HepG2 (cell line): Measurements from ENCODE around the gene CDT1. TPM values are rescaled to one million over a fixed set of nuclear protein-coding genes. Genes with fewer than 3 reads are reported as not detected.

Experiments used
- DBP ChIP-seq: sonication (generic); formaldehyde crosslinking; IDR thresholded peaks from 2 replicates; pipeline ENCODE4 v1.4.0; 2020; ENCODE audit warnings: missing genetic modification reagents; ENCODE audit errors: not compliant biosample characterization
- ETS1 ChIP-seq: sonication (generic); formaldehyde crosslinking; IDR thresholded peaks from 2 replicates; pipeline ENCODE4 v1.4.0; 2020; ENCODE audit warnings: missing genetic modification reagents
- HDAC6 ChIP-seq: fragments of 200-600 bp; sonication (generic); IDR thresholded peaks from 2 replicates; pipeline ENCODE4 v1.7.0; 2017; ENCODE audit warnings: mild to moderate bottlenecking, antibody characterized with exemption, low read length, low read depth
- HOXA3 ChIP-seq: sonication (generic); formaldehyde crosslinking; IDR thresholded peaks from 2 replicates; pipeline ENCODE4 v1.5.0; 2020; ENCODE audit warnings: missing genetic modification reagents
- HOXA5 ChIP-seq: sonication (generic); formaldehyde crosslinking; IDR thresholded peaks from 2 replicates; pipeline ENCODE4 v1.4.0; 2020; ENCODE audit warnings: missing genetic modification reagents
- RARG ChIP-seq: sonication (generic); formaldehyde crosslinking; IDR thresholded peaks from 2 replicates; pipeline ENCODE4 v1.4.0; 2020; ENCODE audit warnings: low read depth, mild to moderate bottlenecking, missing genetic modification reagents
- SNAPC2 ChIP-seq: sonication (generic); formaldehyde crosslinking; IDR thresholded peaks from 2 replicates; pipeline ENCODE4 v1.8.1; 2022; ENCODE audit warnings: mild to moderate bottlenecking, missing genetic modification reagents
- ZBTB3 ChIP-seq: sonication (generic); formaldehyde crosslinking; IDR thresholded peaks from 2 replicates; pipeline ENCODE4 v1.4.0; 2020; ENCODE audit warnings: low read depth, mild to moderate bottlenecking, moderate library complexity, missing genetic modification reagents, borderline replicate concordance
- ZNF720 ChIP-seq: sonication (generic); formaldehyde crosslinking; IDR thresholded peaks from 2 replicates; pipeline ENCODE4 v1.4.0; 2020; ENCODE audit warnings: missing genetic modification reagents
- ZNF782 ChIP-seq: sonication (generic); formaldehyde crosslinking; IDR thresholded peaks from 2 replicates; pipeline ENCODE4 v1.4.0; 2020; ENCODE audit warnings: missing genetic modification reagents, mild to moderate bottlenecking, borderline replicate concordance
- ZNF841 ChIP-seq: sonication (generic); formaldehyde crosslinking; IDR thresholded peaks from 2 replicates; pipeline ENCODE4 v1.8.1; 2023; ENCODE audit warnings: missing genetic modification reagents, borderline replicate concordance
- ZSCAN30 ChIP-seq: sonication (generic); formaldehyde crosslinking; IDR thresholded peaks from 2 replicates; pipeline ENCODE4 v1.5.0; 2020; ENCODE audit warnings: mild to moderate bottlenecking, missing genetic modification reagents
- polyA plus RNA-seq, 8 experiments: library from polyadenylated mRNA; depleted of rRNA in 3 of 8; stranded (reverse) in 7 of 8; unstranded in 1 of 8; fragments of >200 nt; fragmentation: Illumina TruSeq in 4 of 8; extraction: Trizol in 4 of 8; gene quantifications; 2 replicates each; pipeline versions ENCODE4 v1.2.1 to v1.2.3, GENCODE V29; 2011 to 2016; ENCODE audit warnings: low read depth in 4 of 8, missing spikeins in 1 of 8, mixed read lengths in 1 of 8; ENCODE audit not compliant: insufficient read depth in 1 of 8
- total RNA-seq, 5 experiments: library from RNA; depleted of rRNA; stranded (reverse); fragments of >200 nt; fragmentation: Illumina TruSeq; extraction: Trizol; gene quantifications; 2 replicates each; pipeline ENCODE4 v1.2.3, GENCODE V29; 2016; ENCODE audit warnings: low read depth in 1 of 5
- TF ChIP-seq, protein P1 (sequence below): sonication (generic); formaldehyde crosslinking; conservative IDR thresholded peaks from 2 replicates; pipeline ENCODE4 v1.4.0; 2020; ENCODE audit warnings: mild to moderate bottlenecking, missing genetic modification reagents, moderate library complexity
- TF ChIP-seq, protein P2 (sequence below): sonication (generic); formaldehyde crosslinking; IDR thresholded peaks from 2 replicates; pipeline ENCODE4 v1.4.0; 2020; ENCODE audit warnings: missing genetic modification reagents
- TF ChIP-seq, protein P3 (sequence below): sonication (generic); formaldehyde crosslinking; IDR thresholded peaks from 2 replicates; pipeline ENCODE4 v1.4.0; 2020; ENCODE audit warnings: mild to moderate bottlenecking, missing genetic modification reagents, borderline replicate concordance

CDT1 gene
- total and polyA plus RNA-seq, 2 of the 13 experiments (the other 11 are each of a cell fraction or from before 2014, with no cell fraction given) = 23.1 to 23.8 TPM

DNA sequence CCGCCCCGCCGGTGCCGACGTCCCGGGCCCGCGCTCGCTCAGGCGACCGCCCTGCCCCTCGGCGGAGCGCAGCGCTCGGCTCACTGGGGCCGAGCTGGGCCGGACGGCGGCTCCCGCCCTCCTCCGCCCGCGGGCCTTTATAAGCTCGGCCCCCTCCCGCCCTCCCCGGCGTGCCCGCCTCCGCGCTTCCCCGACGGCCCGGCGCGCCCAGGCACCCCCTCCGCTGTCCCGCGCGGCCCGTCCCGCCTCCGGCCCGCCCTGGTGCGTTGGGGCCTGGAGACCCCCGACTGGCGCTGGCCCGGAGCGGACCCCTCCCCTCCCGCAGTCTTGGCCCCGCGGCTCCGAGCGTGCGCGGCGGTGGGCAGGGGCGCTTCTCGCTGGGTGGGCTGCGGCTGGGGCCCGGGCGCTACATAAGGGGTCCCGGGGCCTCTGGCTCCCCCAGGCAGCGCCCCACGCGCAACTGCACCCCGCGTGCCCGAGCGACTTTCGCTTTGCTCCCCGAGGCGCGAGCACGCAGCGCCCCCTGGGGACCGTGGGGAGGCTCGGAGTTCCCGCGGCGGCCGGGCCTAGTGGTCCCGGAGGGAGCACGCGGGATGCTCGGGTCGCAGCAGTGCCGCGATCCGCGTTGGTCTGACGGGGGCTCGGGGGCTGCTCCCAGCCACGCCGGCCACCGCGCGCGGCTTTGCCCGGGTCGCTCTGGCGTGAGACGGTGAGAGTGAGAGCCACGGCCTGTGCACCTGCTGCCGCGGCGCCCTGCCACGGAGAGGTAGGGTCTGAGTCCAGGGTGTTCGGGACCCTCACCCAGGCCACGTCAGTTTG is 18.3 kb upstream of the CDT1 start, which contains the start of gene PIEZO1 (continued):
- TF ChIP-seq, protein P1, sequence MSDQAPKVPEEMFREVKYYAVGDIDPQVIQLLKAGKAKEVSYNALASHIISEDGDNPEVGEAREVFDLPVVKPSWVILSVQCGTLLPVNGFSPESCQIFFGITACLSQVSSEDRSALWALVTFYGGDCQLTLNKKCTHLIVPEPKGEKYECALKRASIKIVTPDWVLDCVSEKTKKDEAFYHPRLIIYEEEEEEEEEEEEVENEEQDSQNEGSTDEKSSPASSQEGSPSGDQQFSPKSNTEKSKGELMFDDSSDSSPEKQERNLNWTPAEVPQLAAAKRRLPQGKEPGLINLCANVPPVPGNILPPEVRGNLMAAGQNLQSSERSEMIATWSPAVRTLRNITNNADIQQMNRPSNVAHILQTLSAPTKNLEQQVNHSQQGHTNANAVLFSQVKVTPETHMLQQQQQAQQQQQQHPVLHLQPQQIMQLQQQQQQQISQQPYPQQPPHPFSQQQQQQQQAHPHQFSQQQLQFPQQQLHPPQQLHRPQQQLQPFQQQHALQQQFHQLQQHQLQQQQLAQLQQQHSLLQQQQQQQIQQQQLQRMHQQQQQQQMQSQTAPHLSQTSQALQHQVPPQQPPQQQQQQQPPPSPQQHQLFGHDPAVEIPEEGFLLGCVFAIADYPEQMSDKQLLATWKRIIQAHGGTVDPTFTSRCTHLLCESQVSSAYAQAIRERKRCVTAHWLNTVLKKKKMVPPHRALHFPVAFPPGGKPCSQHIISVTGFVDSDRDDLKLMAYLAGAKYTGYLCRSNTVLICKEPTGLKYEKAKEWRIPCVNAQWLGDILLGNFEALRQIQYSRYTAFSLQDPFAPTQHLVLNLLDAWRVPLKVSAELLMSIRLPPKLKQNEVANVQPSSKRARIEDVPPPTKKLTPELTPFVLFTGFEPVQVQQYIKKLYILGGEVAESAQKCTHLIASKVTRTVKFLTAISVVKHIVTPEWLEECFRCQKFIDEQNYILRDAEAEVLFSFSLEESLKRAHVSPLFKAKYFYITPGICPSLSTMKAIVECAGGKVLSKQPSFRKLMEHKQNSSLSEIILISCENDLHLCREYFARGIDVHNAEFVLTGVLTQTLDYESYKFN (CRISPR knock-in tag) = peak; percentile 49; the same call in 1 of the 2 replicates
- TF ChIP-seq ETS1 (CRISPR knock-in tag) = peak; percentile 68
- TF ChIP-seq DBP (CRISPR knock-in tag) = no peak
- peak; percentile 61; the same call in 1 of the 2 replicates for TF ChIP-seq HOXA5 (CRISPR knock-in tag)
- TF ChIP-seq HOXA3 (CRISPR knock-in tag) = peak; percentile 69; the same call in 1 of the 2 replicates
- TF ChIP-seq ZBTB3 (CRISPR knock-in tag) = peak; percentile 37; the same call in 1 of the 2 replicates
- TF ChIP-seq ZSCAN30 (CRISPR knock-in tag) = no peak
- TF ChIP-seq, protein P2, sequence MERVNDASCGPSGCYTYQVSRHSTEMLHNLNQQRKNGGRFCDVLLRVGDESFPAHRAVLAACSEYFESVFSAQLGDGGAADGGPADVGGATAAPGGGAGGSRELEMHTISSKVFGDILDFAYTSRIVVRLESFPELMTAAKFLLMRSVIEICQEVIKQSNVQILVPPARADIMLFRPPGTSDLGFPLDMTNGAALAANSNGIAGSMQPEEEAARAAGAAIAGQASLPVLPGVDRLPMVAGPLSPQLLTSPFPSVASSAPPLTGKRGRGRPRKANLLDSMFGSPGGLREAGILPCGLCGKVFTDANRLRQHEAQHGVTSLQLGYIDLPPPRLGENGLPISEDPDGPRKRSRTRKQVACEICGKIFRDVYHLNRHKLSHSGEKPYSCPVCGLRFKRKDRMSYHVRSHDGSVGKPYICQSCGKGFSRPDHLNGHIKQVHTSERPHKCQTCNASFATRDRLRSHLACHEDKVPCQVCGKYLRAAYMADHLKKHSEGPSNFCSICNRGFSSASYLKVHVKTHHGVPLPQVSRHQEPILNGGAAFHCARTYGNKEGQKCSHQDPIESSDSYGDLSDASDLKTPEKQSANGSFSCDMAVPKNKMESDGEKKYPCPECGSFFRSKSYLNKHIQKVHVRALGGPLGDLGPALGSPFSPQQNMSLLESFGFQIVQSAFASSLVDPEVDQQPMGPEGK (CRISPR knock-in tag) = peak; percentile 73
- TF ChIP-seq RARG (CRISPR knock-in tag) = no peak
- TF ChIP-seq HDAC6 = no peak
- TF ChIP-seq ZNF782 = peak; percentile 73; the same call in 1 of the 2 replicates
- no peak for TF ChIP-seq ZNF841 (CRISPR knock-in tag)
- TF ChIP-seq, protein P3, sequence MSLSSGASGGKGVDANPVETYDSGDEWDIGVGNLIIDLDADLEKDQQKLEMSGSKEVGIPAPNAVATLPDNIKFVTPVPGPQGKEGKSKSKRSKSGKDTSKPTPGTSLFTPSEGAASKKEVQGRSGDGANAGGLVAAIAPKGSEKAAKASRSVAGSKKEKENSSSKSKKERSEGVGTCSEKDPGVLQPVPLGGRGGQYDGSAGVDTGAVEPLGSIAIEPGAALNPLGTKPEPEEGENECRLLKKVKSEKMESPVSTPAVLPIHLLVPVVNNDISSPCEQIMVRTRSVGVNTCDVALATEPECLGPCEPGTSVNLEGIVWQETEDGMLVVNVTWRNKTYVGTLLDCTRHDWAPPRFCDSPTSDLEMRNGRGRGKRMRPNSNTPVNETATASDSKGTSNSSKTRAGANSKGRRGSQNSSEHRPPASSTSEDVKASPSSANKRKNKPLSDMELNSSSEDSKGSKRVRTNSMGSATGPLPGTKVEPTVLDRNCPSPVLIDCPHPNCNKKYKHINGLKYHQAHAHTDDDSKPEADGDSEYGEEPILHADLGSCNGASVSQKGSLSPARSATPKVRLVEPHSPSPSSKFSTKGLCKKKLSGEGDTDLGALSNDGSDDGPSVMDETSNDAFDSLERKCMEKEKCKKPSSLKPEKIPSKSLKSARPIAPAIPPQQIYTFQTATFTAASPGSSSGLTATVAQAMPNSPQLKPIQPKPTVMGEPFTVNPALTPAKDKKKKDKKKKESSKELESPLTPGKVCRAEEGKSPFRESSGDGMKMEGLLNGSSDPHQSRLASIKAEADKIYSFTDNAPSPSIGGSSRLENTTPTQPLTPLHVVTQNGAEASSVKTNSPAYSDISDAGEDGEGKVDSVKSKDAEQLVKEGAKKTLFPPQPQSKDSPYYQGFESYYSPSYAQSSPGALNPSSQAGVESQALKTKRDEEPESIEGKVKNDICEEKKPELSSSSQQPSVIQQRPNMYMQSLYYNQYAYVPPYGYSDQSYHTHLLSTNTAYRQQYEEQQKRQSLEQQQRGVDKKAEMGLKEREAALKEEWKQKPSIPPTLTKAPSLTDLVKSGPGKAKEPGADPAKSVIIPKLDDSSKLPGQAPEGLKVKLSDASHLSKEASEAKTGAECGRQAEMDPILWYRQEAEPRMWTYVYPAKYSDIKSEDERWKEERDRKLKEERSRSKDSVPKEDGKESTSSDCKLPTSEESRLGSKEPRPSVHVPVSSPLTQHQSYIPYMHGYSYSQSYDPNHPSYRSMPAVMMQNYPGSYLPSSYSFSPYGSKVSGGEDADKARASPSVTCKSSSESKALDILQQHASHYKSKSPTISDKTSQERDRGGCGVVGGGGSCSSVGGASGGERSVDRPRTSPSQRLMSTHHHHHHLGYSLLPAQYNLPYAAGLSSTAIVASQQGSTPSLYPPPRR (CRISPR knock-in tag) = peak; percentile 43; the same call in 1 of the 2 replicates
- no peak; the same call in 1 of the 2 replicates for TF ChIP-seq SNAPC2
- TF ChIP-seq ZNF720 (CRISPR knock-in tag) = no peak
